Tibial nerve (tissue), 4 donors: Measurements from ENCODE around the gene RBM33.

Source experiments
- EP300 ChIP-seq, 2 donors: sonication (generic); formaldehyde crosslinking; IDR thresholded peaks; one replicate each; pipeline ENCODE4 v1.6.1; 2017; ENCODE audit warnings: antibody characterized with exemption in 2 of 2, mild to moderate bottlenecking in 1 of 2
- POLR2A ChIP-seq, 2 donors: fragments of 450-650 bp; IDR thresholded peaks; one replicate each; pipeline ENCODE4 v1.6.1; 2017; ENCODE audit warnings: antibody characterized with exemption in 2 of 2, mild to moderate bottlenecking in 2 of 2, moderate library complexity in 2 of 2
- TF ChIP-seq, protein P1 (sequence below), 5 experiments: fragments of 200-600 bp in 3 of 5; fragments of 450-650 bp in 2 of 5; sonication (generic) in 3 of 5; IDR thresholded peaks; one replicate each; pipeline ENCODE4 v1.5.1; 2016 to 2019; ENCODE audit warnings: antibody characterized with exemption in 5 of 5, mild to moderate bottlenecking in 3 of 5, moderate library complexity in 2 of 5

DNA sequence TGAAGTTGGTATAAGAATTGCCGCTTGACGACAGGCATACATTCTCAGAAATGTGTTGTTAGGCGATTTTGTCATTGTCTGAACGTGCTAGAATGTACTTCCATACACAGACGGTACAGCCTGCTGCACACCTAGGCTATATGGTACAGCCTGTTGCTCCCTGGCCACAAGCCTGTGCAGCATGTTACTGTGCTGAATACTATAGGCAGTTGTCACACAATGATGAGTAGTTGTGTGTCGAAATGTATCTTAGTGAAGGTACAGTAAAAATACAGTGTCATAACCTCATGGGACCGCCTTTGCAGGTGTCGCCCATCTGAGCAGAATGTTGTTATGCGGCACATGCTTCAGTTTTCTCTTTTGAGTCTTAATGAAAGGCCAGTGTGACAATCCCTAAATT lies 101.3 kb downstream of the RBM33 start:
- TF ChIP-seq, protein P1, sequence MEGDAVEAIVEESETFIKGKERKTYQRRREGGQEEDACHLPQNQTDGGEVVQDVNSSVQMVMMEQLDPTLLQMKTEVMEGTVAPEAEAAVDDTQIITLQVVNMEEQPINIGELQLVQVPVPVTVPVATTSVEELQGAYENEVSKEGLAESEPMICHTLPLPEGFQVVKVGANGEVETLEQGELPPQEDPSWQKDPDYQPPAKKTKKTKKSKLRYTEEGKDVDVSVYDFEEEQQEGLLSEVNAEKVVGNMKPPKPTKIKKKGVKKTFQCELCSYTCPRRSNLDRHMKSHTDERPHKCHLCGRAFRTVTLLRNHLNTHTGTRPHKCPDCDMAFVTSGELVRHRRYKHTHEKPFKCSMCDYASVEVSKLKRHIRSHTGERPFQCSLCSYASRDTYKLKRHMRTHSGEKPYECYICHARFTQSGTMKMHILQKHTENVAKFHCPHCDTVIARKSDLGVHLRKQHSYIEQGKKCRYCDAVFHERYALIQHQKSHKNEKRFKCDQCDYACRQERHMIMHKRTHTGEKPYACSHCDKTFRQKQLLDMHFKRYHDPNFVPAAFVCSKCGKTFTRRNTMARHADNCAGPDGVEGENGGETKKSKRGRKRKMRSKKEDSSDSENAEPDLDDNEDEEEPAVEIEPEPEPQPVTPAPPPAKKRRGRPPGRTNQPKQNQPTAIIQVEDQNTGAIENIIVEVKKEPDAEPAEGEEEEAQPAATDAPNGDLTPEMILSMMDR (IDR thresholded peaks at IDR 0.05), result no peak
- no peak for TF ChIP-seq EP300 (IDR thresholded peaks at IDR 0.05)
- TF ChIP-seq POLR2A (IDR thresholded peaks at IDR 0.05), result no peak
